ENCODE data around the gene ZNF423. TPM values are rescaled to one million over a fixed set of nuclear protein-coding genes. Genes with fewer than 3 reads are reported as not detected.
"Not testable (repeated sequence)": the region's sequence is repeated elsewhere in the genome, so short reads cannot be mapped to it uniquely, and the experiment has no call there.

The ZNF423 gene
- total RNA-seq, 4 donors from 2014 or later: 1.4 to 20.6 (median 4.7) TPM

DNA sequence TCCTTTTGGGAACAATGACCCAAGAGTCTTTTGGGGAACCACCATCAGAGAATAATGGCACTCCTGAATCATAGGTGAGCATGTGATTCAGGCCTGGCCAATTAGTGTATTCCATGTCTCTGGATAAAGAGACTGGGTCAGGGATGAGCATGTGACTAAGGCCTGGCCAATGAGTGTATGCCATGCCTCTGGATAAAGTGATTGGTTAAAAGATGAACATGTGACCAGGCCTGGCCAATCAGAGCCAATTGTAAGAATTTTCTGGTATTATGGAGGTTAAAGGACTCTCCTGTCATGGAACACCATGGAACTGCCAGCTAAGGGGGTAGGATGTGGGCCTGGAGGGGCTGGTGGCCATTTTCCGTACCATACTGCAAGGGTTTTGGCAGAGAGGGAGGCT is 288.0 kb downstream of the ZNF423 start:
- TF ChIP-seq POLR2A (IDR thresholded peaks at IDR 0.05): no peak
- TF ChIP-seq, protein P1, sequence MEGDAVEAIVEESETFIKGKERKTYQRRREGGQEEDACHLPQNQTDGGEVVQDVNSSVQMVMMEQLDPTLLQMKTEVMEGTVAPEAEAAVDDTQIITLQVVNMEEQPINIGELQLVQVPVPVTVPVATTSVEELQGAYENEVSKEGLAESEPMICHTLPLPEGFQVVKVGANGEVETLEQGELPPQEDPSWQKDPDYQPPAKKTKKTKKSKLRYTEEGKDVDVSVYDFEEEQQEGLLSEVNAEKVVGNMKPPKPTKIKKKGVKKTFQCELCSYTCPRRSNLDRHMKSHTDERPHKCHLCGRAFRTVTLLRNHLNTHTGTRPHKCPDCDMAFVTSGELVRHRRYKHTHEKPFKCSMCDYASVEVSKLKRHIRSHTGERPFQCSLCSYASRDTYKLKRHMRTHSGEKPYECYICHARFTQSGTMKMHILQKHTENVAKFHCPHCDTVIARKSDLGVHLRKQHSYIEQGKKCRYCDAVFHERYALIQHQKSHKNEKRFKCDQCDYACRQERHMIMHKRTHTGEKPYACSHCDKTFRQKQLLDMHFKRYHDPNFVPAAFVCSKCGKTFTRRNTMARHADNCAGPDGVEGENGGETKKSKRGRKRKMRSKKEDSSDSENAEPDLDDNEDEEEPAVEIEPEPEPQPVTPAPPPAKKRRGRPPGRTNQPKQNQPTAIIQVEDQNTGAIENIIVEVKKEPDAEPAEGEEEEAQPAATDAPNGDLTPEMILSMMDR (IDR thresholded peaks at IDR 0.05): no peak
- H3K4me1 ChIP-seq: no peaks in the 10 kb centered on the region
- H3K27me3 ChIP-seq: no peaks in the 10 kb centered on the region
- DNase-seq: no peak
- H3K4me3 ChIP-seq: no peak overlapping the region
- no peaks in the 10 kb centered on the region for H3K9me3 ChIP-seq
- no peak overlapping the region for H3K27ac ChIP-seq
- H3K36me3 ChIP-seq: no peaks in the 10 kb centered on the region

DNA sequence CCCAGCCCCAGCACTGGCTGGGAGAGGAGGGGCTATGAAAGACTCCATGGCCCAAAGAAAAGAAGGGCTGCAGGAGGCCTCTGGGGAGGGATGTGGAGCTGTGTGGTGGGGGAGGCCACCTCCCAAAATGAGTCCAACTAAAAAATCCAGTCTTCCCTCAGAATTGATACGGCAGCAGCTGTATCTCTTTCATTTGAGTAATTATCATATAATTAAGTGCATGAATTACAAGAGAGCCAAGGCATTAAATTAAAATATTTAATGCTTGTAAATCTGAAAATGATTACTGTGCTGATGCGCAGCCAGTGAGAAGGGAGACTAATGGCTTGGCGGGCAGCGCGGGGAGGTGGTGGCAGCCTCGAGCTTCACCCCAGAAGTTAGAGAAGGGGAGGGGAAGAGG is 289.5 kb downstream of the ZNF423 start:
- H3K27me3 ChIP-seq: no peaks in the 10 kb centered on the region
- H3K27ac ChIP-seq: no peak overlapping the region
- H3K4me3 ChIP-seq: no peak overlapping the region
- H3K9me3 ChIP-seq: no peaks in the 10 kb centered on the region
- no peaks in the 10 kb centered on the region for H3K36me3 ChIP-seq
- DNase-seq: no peak
- no peaks in the 10 kb centered on the region for H3K4me1 ChIP-seq
- TF ChIP-seq, protein P1 (IDR thresholded peaks at IDR 0.05): no peak
- TF ChIP-seq POLR2A (IDR thresholded peaks at IDR 0.05): no peak

DNA sequence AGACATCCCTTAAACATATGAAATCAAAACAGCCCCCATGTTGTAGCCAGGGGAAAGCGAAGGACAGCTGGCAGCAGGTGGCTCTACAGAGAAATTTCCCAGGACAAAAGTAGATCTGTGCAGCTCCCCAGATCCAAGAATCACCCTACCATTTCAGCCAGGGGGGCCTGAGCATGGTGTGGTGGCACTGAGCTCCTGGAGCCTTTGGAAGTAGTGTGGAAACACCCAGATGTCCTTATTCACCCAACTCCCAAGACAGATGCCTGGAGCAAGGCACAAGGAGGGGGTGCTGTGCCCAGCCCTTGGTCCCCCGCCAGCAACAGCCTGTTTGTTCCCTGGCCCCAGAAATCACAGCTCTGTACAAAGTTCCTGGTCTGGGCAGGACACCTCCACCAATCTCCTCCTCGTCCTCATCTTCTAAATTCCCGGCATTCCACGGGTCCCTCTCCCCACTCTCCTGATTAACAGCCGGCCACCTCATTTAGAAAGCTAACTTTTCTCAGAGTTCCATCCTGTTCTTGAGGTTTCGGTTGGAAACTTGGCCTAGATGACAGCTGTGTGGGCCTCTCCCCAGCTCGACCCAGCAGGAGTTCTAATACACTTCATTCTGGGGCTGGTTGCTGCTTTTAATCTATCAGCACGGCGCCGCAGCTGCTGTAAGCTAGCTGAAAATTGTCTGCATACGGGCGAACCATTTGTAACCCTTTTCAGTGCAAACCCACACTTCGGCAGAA is 291.2 kb downstream of the ZNF423 start:
- no peaks in the 10 kb centered on the region for H3K9me3 ChIP-seq
- H3K27ac ChIP-seq: peak overlapping the region in 1 of 4 donors; percentile 15
- H3K4me3 ChIP-seq: no peak overlapping the region
- no peak for DNase-seq
- TF ChIP-seq, protein P1 (IDR thresholded peaks at IDR 0.05): no peak
- no peak for TF ChIP-seq POLR2A (IDR thresholded peaks at IDR 0.05)
- no peaks in the 10 kb centered on the region for H3K4me1 ChIP-seq
- no peaks in the 10 kb centered on the region for H3K36me3 ChIP-seq
- H3K27me3 ChIP-seq: no peaks in the 10 kb centered on the region

DNA sequence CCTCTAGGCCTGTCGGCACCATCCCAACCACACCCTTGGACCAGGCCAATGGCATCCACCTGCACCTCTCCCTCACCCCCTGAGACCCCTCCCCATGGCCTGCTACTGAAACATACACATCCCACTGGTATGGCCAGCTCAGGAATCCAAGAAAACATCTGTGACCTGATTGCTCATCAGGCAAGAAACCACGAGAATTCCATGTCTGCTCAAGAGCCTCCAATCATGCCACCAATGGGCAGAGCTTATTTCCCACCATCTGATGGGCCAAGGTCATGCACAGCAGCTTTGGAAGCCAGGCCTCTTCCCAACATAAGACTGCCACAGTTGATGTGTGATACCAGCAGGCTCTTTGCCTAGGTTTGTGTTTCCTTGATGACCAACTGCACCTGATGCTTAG is 292.2 kb downstream of the ZNF423 start:
- Histone ChIP-seq H3K36me3 (no peaks in the 10 kb centered on the region), H3K4me3 (no peak overlapping the region), H3K9me3 (no peaks in the 10 kb centered on the region), H3K4me1 (no peaks in the 10 kb centered on the region), H3K27me3 (no peaks in the 10 kb centered on the region), H3K27ac (no peak overlapping the region)
- DNase-seq: no peak
- TF ChIP-seq, protein P1 (IDR thresholded peaks at IDR 0.05): no peak
- no peak for TF ChIP-seq POLR2A (IDR thresholded peaks at IDR 0.05)

DNA sequence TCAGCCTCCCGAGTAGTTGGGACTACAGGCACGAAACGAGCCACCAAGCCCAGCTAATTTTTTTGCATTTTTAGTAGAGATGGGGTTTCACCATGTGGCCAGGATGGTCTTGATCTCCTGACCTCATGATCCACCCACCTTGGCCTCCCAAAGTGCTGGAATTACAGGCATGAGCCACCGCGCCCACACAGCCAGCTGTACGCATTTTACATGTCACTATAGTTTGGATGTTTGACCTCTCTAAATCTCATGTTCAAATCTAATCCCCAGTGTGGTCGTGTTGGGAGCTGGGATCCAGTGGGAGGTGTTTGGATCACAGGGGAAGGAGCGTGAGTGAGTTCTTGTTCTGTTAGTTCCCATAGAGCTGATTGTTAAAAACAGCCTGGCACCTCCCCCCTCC is 293.0 kb downstream of the ZNF423 start:
- not testable (repeated sequence) for H3K4me1 ChIP-seq, H3K36me3 ChIP-seq, H3K9me3 ChIP-seq, H3K27me3 ChIP-seq, H3K4me3 ChIP-seq, H3K27ac ChIP-seq, DNase-seq

DNA sequence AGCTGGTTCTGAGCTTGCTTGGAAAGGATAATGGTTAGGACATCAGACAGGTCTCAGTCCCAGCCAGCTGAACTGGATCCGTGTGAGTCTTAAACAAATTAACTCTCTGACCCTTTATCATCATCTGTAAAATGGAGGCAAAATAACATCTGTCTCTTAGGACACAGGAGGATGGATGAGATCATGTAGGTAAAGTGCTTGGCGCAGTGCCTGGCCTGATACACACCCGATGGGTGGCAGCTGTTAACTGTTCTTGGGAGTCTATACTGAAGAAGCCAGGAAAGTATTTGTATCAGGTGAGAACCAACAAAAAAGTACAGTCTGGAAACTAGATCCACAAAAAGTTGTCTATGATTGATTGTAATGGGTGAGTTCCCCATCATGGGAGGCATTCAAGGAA is 293.7 kb downstream of the ZNF423 start:
- Histone ChIP-seq H3K9me3 (no peaks in the 10 kb centered on the region), H3K4me1 (no peaks in the 10 kb centered on the region), H3K4me3 (no peak overlapping the region), H3K36me3 (no peaks in the 10 kb centered on the region), H3K27ac (no peak overlapping the region), H3K27me3 (no peaks in the 10 kb centered on the region)
- TF ChIP-seq, protein P1 (IDR thresholded peaks at IDR 0.05): no peak
- no peak for TF ChIP-seq POLR2A (IDR thresholded peaks at IDR 0.05)
- no peak for DNase-seq

Measured in Peyer's patch (tissue), 4 donors.